GM23338 (cell line): ENCODE data around the gene NPAS2. TPM values are rescaled to one million over a fixed set of nuclear protein-coding genes. Genes with fewer than 3 reads are reported as not detected.
A peak's percentile ranks its signal among the peaks of the same experiment; 100 is the strongest.

Source experiments
- ATAC-seq: fragments of 200-7000 bp; cut with Tn5 transposase; 3 replicates; pipeline ENCODE4 v1.9.1; 2020
- DNase-seq: peaks from one replicate; pipeline ENCODE4 v3.0.0-alpha.2; 2015; ENCODE audit warnings: low spot score
- H2AFZ ChIP-seq: fragments of 200-600 bp; sonication (generic); 2 replicates; pipeline ENCODE4 v1.8.0; 2016; ENCODE audit warnings: antibody characterized with exemption, mild to moderate bottlenecking, moderate library complexity
- H3F3A ChIP-seq: fragments of 200-600 bp; sonication (generic); replicated peaks from 2 replicates; pipeline ENCODE4 v1.8.0; 2017; ENCODE audit warnings: antibody characterized with exemption, mixed run types, low read depth
- H3K27ac ChIP-seq: fragments of 200-600 bp; sonication (generic); 2 replicates; pipeline ENCODE4 v1.6.1; 2016; ENCODE audit warnings: low read depth
- H3K27me3 ChIP-seq: fragments of 200-600 bp; sonication (generic); 2 replicates; pipeline ENCODE4 v1.8.0; 2016; ENCODE audit warnings: mild to moderate bottlenecking, mixed run types, moderate library complexity; ENCODE audit not compliant: insufficient read depth
- H3K36me3 ChIP-seq: fragments of 200-600 bp; sonication (generic); 2 replicates; pipeline ENCODE4 v1.8.0; 2016; ENCODE audit warnings: mild to moderate bottlenecking; ENCODE audit not compliant: insufficient read depth
- H3K4me1 ChIP-seq: fragments of 200-600 bp; sonication (generic); 2 replicates; pipeline ENCODE4 v1.8.0; 2016; ENCODE audit warnings: mild to moderate bottlenecking, moderate library complexity; ENCODE audit not compliant: insufficient read depth
- H3K4me2 ChIP-seq: fragments of 200-600 bp; sonication (generic); 2 replicates; pipeline ENCODE4 v1.7.1; 2017; ENCODE audit warnings: mixed run types
- H3K4me3 ChIP-seq: fragments of 200-600 bp; sonication (generic); 2 replicates; pipeline ENCODE4 v1.6.1; 2016; ENCODE audit warnings: mixed run types
- H3K79me2 ChIP-seq: fragments of 200-600 bp; sonication (generic); replicated peaks from 2 replicates; pipeline ENCODE4 v1.8.0; 2017; ENCODE audit warnings: mild to moderate bottlenecking; ENCODE audit not compliant: insufficient read depth
- H3K9me2 ChIP-seq: fragments of 200-600 bp; sonication (generic); 2 replicates; pipeline ENCODE4 v1.8.0; 2017; ENCODE audit not compliant: insufficient read depth
- H4K20me1 ChIP-seq: fragments of 200-600 bp; sonication (generic); replicated peaks from 2 replicates; pipeline ENCODE4 v1.8.0; 2017; ENCODE audit warnings: mild to moderate bottlenecking; ENCODE audit not compliant: insufficient read depth
- H3K27ac Mint-ChIP-seq: 2 replicates; pipeline ENCODE4 v1.8.0; 2020; ENCODE audit warnings: inconsistent platforms, mild to moderate bottlenecking, moderate library complexity, mixed read lengths
- H3K27me3 Mint-ChIP-seq: 3 replicates; pipeline ENCODE4 v1.8.0; 2022; ENCODE audit warnings: low read depth, mild to moderate bottlenecking, moderate library complexity, mixed read lengths, inconsistent platforms; ENCODE audit not compliant: insufficient read depth, poor library complexity
- H3K36me3 Mint-ChIP-seq: 3 replicates; pipeline ENCODE4 v1.8.0; 2021; ENCODE audit warnings: low read depth, mild to moderate bottlenecking, inconsistent platforms, moderate library complexity, mixed read lengths
- H3K4me1 Mint-ChIP-seq: 3 replicates; pipeline ENCODE4 v1.8.0; 2020; ENCODE audit warnings: mild to moderate bottlenecking, inconsistent platforms, mixed read lengths
- H3K4me3 Mint-ChIP-seq: 3 replicates; pipeline ENCODE4 v1.8.0; 2021; ENCODE audit warnings: moderate library complexity, mild to moderate bottlenecking, inconsistent platforms, mixed read lengths
- H3K9me3 Mint-ChIP-seq: 3 replicates; pipeline ENCODE4 v1.8.0; 2020; ENCODE audit warnings: moderate library complexity, mild to moderate bottlenecking, inconsistent platforms, mixed read lengths
- CREB1 ChIP-seq: fragments of 250-450 bp; sonication (Bioruptor Pico); IDR thresholded peaks from 2 replicates; pipeline ENCODE4 v1.5.0; 2020; ENCODE audit warnings: low read depth, mild to moderate bottlenecking, moderate library complexity
- EZH2 ChIP-seq: fragments of 200-600 bp; sonication (generic); IDR thresholded peaks from one replicate; pipeline ENCODE4 v1.8.0; 2017; ENCODE audit warnings: antibody characterized with exemption, mild to moderate bottlenecking, low read depth; ENCODE audit not compliant: unreplicated experiment
- EZH2phosphoT487 ChIP-seq: fragments of 200-600 bp; sonication (generic); IDR thresholded peaks from one replicate; pipeline ENCODE4 v1.8.1; 2018; ENCODE audit warnings: antibody characterized with exemption; ENCODE audit not compliant: unreplicated experiment
- JUNB ChIP-seq: IDR thresholded peaks from one replicate; pipeline ENCODE4 v1.6.1; 2016; ENCODE audit warnings: antibody characterized with exemption; ENCODE audit not compliant: unreplicated experiment
- NANOG ChIP-seq: IDR thresholded peaks from 2 replicates; pipeline ENCODE4 v1.6.1; 2016; ENCODE audit warnings: antibody characterized with exemption, borderline replicate concordance
- POLR2AphosphoS5 ChIP-seq: IDR thresholded peaks from 2 replicates; pipeline ENCODE4 v1.6.1; 2016; ENCODE audit warnings: antibody characterized with exemption, low read depth
- STAT1 ChIP-seq: IDR thresholded peaks from one replicate; pipeline ENCODE4 v1.6.1; 2016; ENCODE audit warnings: antibody characterized with exemption; ENCODE audit not compliant: unreplicated experiment
- ZNF114 ChIP-seq: fragments of 250-450 bp; sonication (Bioruptor Pico); IDR thresholded peaks from 2 replicates; pipeline ENCODE4 v1.5.0; 2020; ENCODE audit warnings: mild to moderate bottlenecking, moderate library complexity
- ZNF331 ChIP-seq: fragments of 250-450 bp; sonication (Bioruptor Pico); IDR thresholded peaks from 2 replicates; pipeline ENCODE4 v1.5.0; 2020; ENCODE audit warnings: low read depth, mild to moderate bottlenecking, moderate library complexity
- polyA plus RNA-seq: library from polyadenylated mRNA; unstranded; fragments of >200 nt; fragmentation: Nextera tagmentation; extraction: Ambion mirVana; gene quantifications from 2 replicates; pipeline ENCODE4 v1.2.1, GENCODE V29; 2016
- total RNA-seq: library from RNA; depleted of rRNA; stranded (reverse); fragments of >200 nt; shearing (Covaris generic); gene quantifications from 2 replicates; pipeline ENCODE4 v1.2.3, GENCODE V29; 2014
- TF ChIP-seq, protein P1 (sequence below), 2 experiments: fragments of 200-600 bp in 1 of 2; sonication (generic) in 1 of 2; conservative IDR thresholded peaks; 2 replicates each; pipeline versions ENCODE4 v1.5.1 to v1.6.1; 2016 to 2017; ENCODE audit warnings: antibody characterized with exemption in 2 of 2, low read depth in 2 of 2, mild to moderate bottlenecking in 2 of 2, moderate library complexity in 1 of 2
- TF ChIP-seq, protein P2 (sequence below): IDR thresholded peaks from 2 replicates; pipeline ENCODE4 v1.6.1; 2016; ENCODE audit warnings: antibody characterized with exemption
- TF ChIP-seq, protein P3 (sequence below): IDR thresholded peaks from one replicate; pipeline ENCODE4 v1.6.1; 2018; ENCODE audit warnings: antibody characterized with exemption; ENCODE audit not compliant: unreplicated experiment

Gene NPAS2
- total and polyA plus RNA-seq, 2 experiments from 2014 or later: 0.56 to 1.1 TPM

DNA sequence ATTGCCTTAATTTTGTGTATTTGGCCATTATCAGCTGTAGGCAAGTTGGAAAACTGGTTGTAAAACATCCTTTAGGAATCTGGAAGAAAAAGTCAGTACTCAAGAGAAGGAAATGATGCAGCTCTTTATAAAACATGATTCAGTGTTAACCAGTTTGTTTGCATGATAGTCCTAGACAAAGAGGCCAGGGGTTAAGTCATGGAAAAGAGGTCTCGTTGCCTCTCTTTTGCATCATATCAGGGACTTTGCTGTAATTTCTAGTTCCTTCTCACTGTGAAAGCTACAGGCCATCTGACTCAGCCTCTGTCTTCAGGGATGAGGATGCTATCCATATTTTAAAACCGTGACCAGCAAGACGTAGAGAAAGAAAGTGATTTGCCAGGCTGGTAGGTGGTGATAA lies 38.0 kb downstream of the NPAS2 start:
- DNase-seq (no peak), ATAC-seq (no peak)
- Histone ChIP-seq H3K79me2 (no peaks in the 10 kb centered on the region), H3K27ac (no peak overlapping the region), H3K4me1 (no peaks in the 10 kb centered on the region), H4K20me1 (no peaks in the 10 kb centered on the region), H3F3A (no peaks in the 10 kb centered on the region), H2AFZ (0 out of 2 replicates have a peak overlapping the region, but pooled peaks have one; percentile 23), H3K36me3 (no peaks in the 10 kb centered on the region), H3K4me2 (no peak overlapping the region), H3K27me3 (no peaks in the 10 kb centered on the region), H3K4me3 (no peak overlapping the region), H3K9me2 (no peaks in the 10 kb centered on the region)
- no peaks in the 10 kb centered on the region for H3K9me3 Mint-ChIP-seq
- no peaks in the 10 kb centered on the region for H3K36me3 Mint-ChIP-seq
- H3K4me1 Mint-ChIP-seq: peaks cover 9% of the 10 kb centered on the region; the same call in 2 of the 3 replicates
- TF ChIP-seq EZH2: no peak
- TF ChIP-seq CREB1 (CRISPR knock-in tag): no peak
- H3K27ac Mint-ChIP-seq: peak overlapping the region; percentile 45; the same call in 1 of the 2 replicates
- peaks cover 5% of the 10 kb centered on the region for H3K27me3 Mint-ChIP-seq
- no peak overlapping the region for H3K4me3 Mint-ChIP-seq

DNA sequence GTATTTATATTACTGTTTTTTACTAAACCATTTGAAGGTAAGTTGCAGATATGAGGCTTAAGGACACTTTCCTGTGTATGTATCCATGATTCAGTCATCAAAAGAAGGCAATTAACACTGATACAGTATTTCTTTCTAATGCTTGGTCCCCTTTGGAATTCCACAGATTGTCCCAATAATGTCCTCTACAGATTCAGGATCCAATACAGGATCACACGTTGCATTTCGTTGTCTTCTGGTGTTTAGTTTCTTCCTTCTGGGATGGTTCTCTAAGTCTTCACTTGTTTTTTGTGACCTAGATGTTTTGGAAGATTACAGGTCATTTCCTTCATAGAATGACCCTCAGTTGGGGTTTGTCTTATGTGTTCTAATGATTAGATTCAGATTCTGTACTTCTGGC lies 40.0 kb downstream of the NPAS2 start:
- no peak overlapping the region for H2AFZ ChIP-seq
- Mint-ChIP-seq H3K9me3 (no peaks in the 10 kb centered on the region), H3K4me1 (peaks cover 4% of the 10 kb centered on the region; the same call in 1 of the 3 replicates), H3K4me3 (no peak overlapping the region), H3K27me3 (no peaks in the 10 kb centered on the region), H3K36me3 (no peaks in the 10 kb centered on the region), H3K27ac (no peak overlapping the region)
- DNase-seq (no peak), ATAC-seq (no peak)
- no peaks in the 10 kb centered on the region for H3K4me1 ChIP-seq
- H3K9me2 ChIP-seq: no peaks in the 10 kb centered on the region
- H3K27me3 ChIP-seq: no peaks in the 10 kb centered on the region
- H3K36me3 ChIP-seq: no peaks in the 10 kb centered on the region
- no peak overlapping the region for H3K4me3 ChIP-seq
- H3F3A ChIP-seq: no peaks in the 10 kb centered on the region
- no peaks in the 10 kb centered on the region for H3K79me2 ChIP-seq
- no peak overlapping the region for H3K4me2 ChIP-seq
- no peak overlapping the region for H3K27ac ChIP-seq
- H4K20me1 ChIP-seq: no peaks in the 10 kb centered on the region
- TF ChIP-seq STAT1: no peak
- TF ChIP-seq, protein P1, sequence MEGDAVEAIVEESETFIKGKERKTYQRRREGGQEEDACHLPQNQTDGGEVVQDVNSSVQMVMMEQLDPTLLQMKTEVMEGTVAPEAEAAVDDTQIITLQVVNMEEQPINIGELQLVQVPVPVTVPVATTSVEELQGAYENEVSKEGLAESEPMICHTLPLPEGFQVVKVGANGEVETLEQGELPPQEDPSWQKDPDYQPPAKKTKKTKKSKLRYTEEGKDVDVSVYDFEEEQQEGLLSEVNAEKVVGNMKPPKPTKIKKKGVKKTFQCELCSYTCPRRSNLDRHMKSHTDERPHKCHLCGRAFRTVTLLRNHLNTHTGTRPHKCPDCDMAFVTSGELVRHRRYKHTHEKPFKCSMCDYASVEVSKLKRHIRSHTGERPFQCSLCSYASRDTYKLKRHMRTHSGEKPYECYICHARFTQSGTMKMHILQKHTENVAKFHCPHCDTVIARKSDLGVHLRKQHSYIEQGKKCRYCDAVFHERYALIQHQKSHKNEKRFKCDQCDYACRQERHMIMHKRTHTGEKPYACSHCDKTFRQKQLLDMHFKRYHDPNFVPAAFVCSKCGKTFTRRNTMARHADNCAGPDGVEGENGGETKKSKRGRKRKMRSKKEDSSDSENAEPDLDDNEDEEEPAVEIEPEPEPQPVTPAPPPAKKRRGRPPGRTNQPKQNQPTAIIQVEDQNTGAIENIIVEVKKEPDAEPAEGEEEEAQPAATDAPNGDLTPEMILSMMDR (conservative IDR thresholded peaks at IDR 0.05; ENCODE audit: low read depth in 2 of 2): no peak
- no peak for TF ChIP-seq ZNF331 (CRISPR knock-in tag)
- no peak for TF ChIP-seq POLR2AphosphoS5
- no peak for TF ChIP-seq ZNF114 (CRISPR knock-in tag)
- TF ChIP-seq, protein P2, sequence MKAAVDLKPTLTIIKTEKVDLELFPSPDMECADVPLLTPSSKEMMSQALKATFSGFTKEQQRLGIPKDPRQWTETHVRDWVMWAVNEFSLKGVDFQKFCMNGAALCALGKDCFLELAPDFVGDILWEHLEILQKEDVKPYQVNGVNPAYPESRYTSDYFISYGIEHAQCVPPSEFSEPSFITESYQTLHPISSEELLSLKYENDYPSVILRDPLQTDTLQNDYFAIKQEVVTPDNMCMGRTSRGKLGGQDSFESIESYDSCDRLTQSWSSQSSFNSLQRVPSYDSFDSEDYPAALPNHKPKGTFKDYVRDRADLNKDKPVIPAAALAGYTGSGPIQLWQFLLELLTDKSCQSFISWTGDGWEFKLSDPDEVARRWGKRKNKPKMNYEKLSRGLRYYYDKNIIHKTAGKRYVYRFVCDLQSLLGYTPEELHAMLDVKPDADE: no peak
- TF ChIP-seq CREB1 (CRISPR knock-in tag): no peak
- no peak for TF ChIP-seq NANOG
- TF ChIP-seq, protein P3, sequence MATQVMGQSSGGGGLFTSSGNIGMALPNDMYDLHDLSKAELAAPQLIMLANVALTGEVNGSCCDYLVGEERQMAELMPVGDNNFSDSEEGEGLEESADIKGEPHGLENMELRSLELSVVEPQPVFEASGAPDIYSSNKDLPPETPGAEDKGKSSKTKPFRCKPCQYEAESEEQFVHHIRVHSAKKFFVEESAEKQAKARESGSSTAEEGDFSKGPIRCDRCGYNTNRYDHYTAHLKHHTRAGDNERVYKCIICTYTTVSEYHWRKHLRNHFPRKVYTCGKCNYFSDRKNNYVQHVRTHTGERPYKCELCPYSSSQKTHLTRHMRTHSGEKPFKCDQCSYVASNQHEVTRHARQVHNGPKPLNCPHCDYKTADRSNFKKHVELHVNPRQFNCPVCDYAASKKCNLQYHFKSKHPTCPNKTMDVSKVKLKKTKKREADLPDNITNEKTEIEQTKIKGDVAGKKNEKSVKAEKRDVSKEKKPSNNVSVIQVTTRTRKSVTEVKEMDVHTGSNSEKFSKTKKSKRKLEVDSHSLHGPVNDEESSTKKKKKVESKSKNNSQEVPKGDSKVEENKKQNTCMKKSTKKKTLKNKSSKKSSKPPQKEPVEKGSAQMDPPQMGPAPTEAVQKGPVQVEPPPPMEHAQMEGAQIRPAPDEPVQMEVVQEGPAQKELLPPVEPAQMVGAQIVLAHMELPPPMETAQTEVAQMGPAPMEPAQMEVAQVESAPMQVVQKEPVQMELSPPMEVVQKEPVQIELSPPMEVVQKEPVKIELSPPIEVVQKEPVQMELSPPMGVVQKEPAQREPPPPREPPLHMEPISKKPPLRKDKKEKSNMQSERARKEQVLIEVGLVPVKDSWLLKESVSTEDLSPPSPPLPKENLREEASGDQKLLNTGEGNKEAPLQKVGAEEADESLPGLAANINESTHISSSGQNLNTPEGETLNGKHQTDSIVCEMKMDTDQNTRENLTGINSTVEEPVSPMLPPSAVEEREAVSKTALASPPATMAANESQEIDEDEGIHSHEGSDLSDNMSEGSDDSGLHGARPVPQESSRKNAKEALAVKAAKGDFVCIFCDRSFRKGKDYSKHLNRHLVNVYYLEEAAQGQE: no peak
- TF ChIP-seq EZH2phosphoT487: no peak
- TF ChIP-seq JUNB: no peak
- TF ChIP-seq EZH2: no peak
